GM19455 (cell line): ENCODE measurements around the gene RAB26.

ENCODE experiments used
- ATAC-seq: cut with Tn5 transposase; IDR thresholded peaks from one replicate; pipeline ENCODE4 v1.9.1; 2021; ENCODE audit not compliant: unreplicated experiment

RAB26 gene

GRCh38 chr16:2178321-2179106, 30.1 kb downstream of the RAB26 start:
- ATAC-seq = no peak

GRCh38 chr16:2179107-2179501, 30.7 kb downstream of the RAB26 start:
- no peak for ATAC-seq

- ATAC-seq = no peak
Observed at GRCh38 chr16:2179576-2179975, 31.2 kb downstream of the RAB26 start.

GRCh38 chr16:2180461-2180860, 32.0 kb downstream of the RAB26 start:
- ATAC-seq = no peak

GRCh38 chr16:2180962-2181923, 32.8 kb downstream of the RAB26 start:
- no peak for ATAC-seq

GRCh38 chr16:2181952-2182351, 33.5 kb downstream of the RAB26 start:
- no peak for ATAC-seq

GRCh38 chr16:2183671-2184070, 35.2 kb downstream of the RAB26 start:
- ATAC-seq = no peak

- no peak for ATAC-seq
Observed at GRCh38 chr16:2184346-2184745, 35.9 kb downstream of the RAB26 start.

GRCh38 chr16:2184962-2185361, 36.5 kb downstream of the RAB26 start:
- no peak for ATAC-seq

GRCh38 chr16:2186064-2186463, 37.6 kb downstream of the RAB26 start:
- no peak for ATAC-seq

- ATAC-seq = no peak
Observed at GRCh38 chr16:2186505-2186904, 38.1 kb downstream of the RAB26 start.

GRCh38 chr16:2187212-2187611, 38.8 kb downstream of the RAB26 start:
- no peak for ATAC-seq

GRCh38 chr16:2188395-2188794, 40.0 kb downstream of the RAB26 start:
- ATAC-seq = no peak

- no peak for ATAC-seq
Observed at GRCh38 chr16:2189252-2189893, 40.9 kb downstream of the RAB26 start.

GRCh38 chr16:2190002-2190658, 41.7 kb downstream of the RAB26 start:
- no peak for ATAC-seq

- ATAC-seq = no peak
Observed at GRCh38 chr16:2190659-2191445, 42.4 kb downstream of the RAB26 start.

GRCh38 chr16:2191446-2191706, 43.0 kb downstream of the RAB26 start:
- ATAC-seq = no peak

- no peak for ATAC-seq
Observed at GRCh38 chr16:2194166-2194834, 45.9 kb downstream of the RAB26 start.

- no peak for ATAC-seq
Observed at GRCh38 chr16:2194852-2195321, 46.5 kb downstream of the RAB26 start.
